HEK293 (cell line): ENCODE measurements around the gene PKP3.
A peak's percentile ranks its signal among the peaks of the same experiment; 100 is the strongest.

Experiments
- ATF2 ChIP-seq: fragments of 450-650 bp; formaldehyde crosslinking; IDR thresholded peaks from 2 replicates; pipeline ENCODE4 v1.5.1; 2016; ENCODE audit warnings: missing biosample characterization, missing genetic modification characterization, low read depth
- GFI1B ChIP-seq: fragments of 450-650 bp; formaldehyde crosslinking; IDR thresholded peaks from 2 replicates; pipeline ENCODE4 v1.5.1; 2016; ENCODE audit warnings: missing biosample characterization, missing genetic modification characterization
- GLIS2 ChIP-seq: fragments of 450-650 bp; formaldehyde crosslinking; IDR thresholded peaks from 2 replicates; pipeline ENCODE4 v1.5.1; 2016; ENCODE audit warnings: missing biosample characterization, missing genetic modification characterization
- IKZF3 ChIP-seq: fragments of 450-650 bp; IDR thresholded peaks from 2 replicates; pipeline ENCODE4 v1.5.0; 2018; ENCODE audit warnings: missing biosample characterization, mild to moderate bottlenecking, missing genetic modification characterization, moderate library complexity
- KLF17 ChIP-seq: fragments of 450-650 bp; formaldehyde crosslinking; IDR thresholded peaks from 2 replicates; pipeline ENCODE4 v1.5.1; 2016; ENCODE audit warnings: missing biosample characterization, missing genetic modification characterization
- SP3 ChIP-seq: fragments of 450-650 bp; formaldehyde crosslinking; IDR thresholded peaks from 2 replicates; pipeline ENCODE4 v1.5.1; 2016; ENCODE audit warnings: missing biosample characterization, missing genetic modification characterization
- SP7 ChIP-seq: fragments of 450-650 bp; formaldehyde crosslinking; IDR thresholded peaks from 2 replicates; pipeline ENCODE4 v1.5.1; 2016; ENCODE audit warnings: missing biosample characterization, missing genetic modification characterization
- ZBTB11 ChIP-seq: fragments of 450-650 bp; formaldehyde crosslinking; conservative IDR thresholded peaks from 2 replicates; pipeline ENCODE4 v1.5.1; 2016; ENCODE audit warnings: low read depth, missing biosample characterization, missing genetic modification characterization
- ZBTB26 ChIP-seq: fragments of 450-650 bp; formaldehyde crosslinking; optimal IDR thresholded peaks from 2 replicates; pipeline ENCODE3; 2016; ENCODE audit warnings: missing biosample characterization, mild to moderate bottlenecking, missing genetic modification characterization
- ZBTB8A ChIP-seq: fragments of 450-650 bp; formaldehyde crosslinking; IDR thresholded peaks from 2 replicates; pipeline ENCODE4 v1.5.1; 2016; ENCODE audit warnings: missing biosample characterization, missing genetic modification characterization
- ZIC2 ChIP-seq: fragments of 450-650 bp; formaldehyde crosslinking; IDR thresholded peaks from 2 replicates; pipeline ENCODE4 v1.5.1; 2016; ENCODE audit warnings: missing biosample characterization, missing genetic modification characterization
- ZNF155 ChIP-seq: fragments of 450-650 bp; formaldehyde crosslinking; IDR thresholded peaks from 2 replicates; pipeline ENCODE4 v1.5.1; 2016; ENCODE audit warnings: missing biosample characterization, missing genetic modification characterization
- ZNF169 ChIP-seq: fragments of 450-650 bp; formaldehyde crosslinking; IDR thresholded peaks from 2 replicates; pipeline ENCODE4 v1.5.1; 2016; ENCODE audit warnings: missing biosample characterization, missing genetic modification characterization
- ZNF2 ChIP-seq: fragments of 450-650 bp; formaldehyde crosslinking; IDR thresholded peaks from 2 replicates; pipeline ENCODE4 v1.5.1; 2016; ENCODE audit warnings: missing biosample characterization, missing genetic modification characterization
- ZNF398 ChIP-seq: fragments of 450-650 bp; formaldehyde crosslinking; IDR thresholded peaks from 2 replicates; pipeline ENCODE4 v1.5.1; 2017; ENCODE audit warnings: missing biosample characterization, missing genetic modification characterization
- ZNF513 ChIP-seq: fragments of 450-650 bp; IDR thresholded peaks from 2 replicates; pipeline ENCODE4 v1.5.1; 2018; ENCODE audit warnings: missing biosample characterization, missing genetic modification characterization
- ZNF518A ChIP-seq: fragments of 450-650 bp; formaldehyde crosslinking; conservative IDR thresholded peaks from 2 replicates; pipeline ENCODE4 v1.5.1; 2016; ENCODE audit warnings: low read depth, missing biosample characterization, missing genetic modification characterization
- ZNF561 ChIP-seq: fragments of 450-650 bp; IDR thresholded peaks from 2 replicates; pipeline ENCODE4 v1.5.1; 2018; ENCODE audit warnings: missing biosample characterization, missing genetic modification characterization, borderline replicate concordance
- ZNF600 ChIP-seq: fragments of 450-650 bp; formaldehyde crosslinking; IDR thresholded peaks from 2 replicates; pipeline ENCODE4 v1.5.1; 2016; ENCODE audit warnings: missing biosample characterization, missing genetic modification characterization
- ZNF629 ChIP-seq: fragments of 450-650 bp; formaldehyde crosslinking; IDR thresholded peaks from 2 replicates; pipeline ENCODE4 v1.5.1; 2017; ENCODE audit warnings: missing biosample characterization, missing genetic modification characterization
- ZNF639 ChIP-seq: fragments of 450-650 bp; formaldehyde crosslinking; IDR thresholded peaks from 2 replicates; pipeline ENCODE4 v1.5.1; 2016; ENCODE audit warnings: missing biosample characterization, missing genetic modification characterization

PKP3 gene

GRCh38 chr11:447923-448731, 54.1 kb downstream of the PKP3 start (continued):
- TF ChIP-seq ZBTB11 (peak; percentile 62), SP3 (tag by site-specific recombination) (peak; percentile 77), ZBTB26 (tag by site-specific recombination) (peak; percentile 79), ZNF398 (tag by site-specific recombination) (no peak), ZNF629 (peak; percentile 64; the same call in 1 of the 2 replicates), GFI1B (tag by site-specific recombination) (no peak), ZNF561 (tag by site-specific recombination) (peak; percentile 74; the same call in 1 of the 2 replicates), IKZF3 (tag by site-specific recombination) (peak; percentile 82), SP7 (tag by site-specific recombination) (peak; percentile 73), ZNF155 (tag by site-specific recombination) (no peak), GLIS2 (tag by site-specific recombination) (peak; percentile 97), ZNF2 (tag by site-specific recombination) (peak; percentile 54; the same call in 1 of the 2 replicates), ZBTB8A (tag by site-specific recombination) (peak; percentile 25; the same call in 1 of the 2 replicates), ZNF600 (tag by site-specific recombination) (no peak), ATF2 (tag by site-specific recombination) (no peak), ZNF518A (tag by site-specific recombination) (no peak), ZNF513 (tag by site-specific recombination) (no peak), ZNF169 (tag by site-specific recombination) (no peak), KLF17 (tag by site-specific recombination) (peak; percentile 82; the same call in 1 of the 2 replicates), ZNF639 (tag by site-specific recombination) (no peak), ZIC2 (tag by site-specific recombination) (peak; percentile 92)
